ENCODE data around the gene PNLDC1.
"Not testable (repeated sequence)": the region's sequence is repeated elsewhere in the genome, so short reads cannot be mapped to it uniquely, and the experiment has no call there.

PNLDC1 gene

GRCh38 chr6:159788753-159789376, 11.2 kb upstream of the PNLDC1 start:
- DNase-seq = peak; percentile 54

GRCh38 chr6:159789377-159790148, 10.5 kb upstream of the PNLDC1 start, which contains the start of gene TCP1:
Gene TCP1, minus strand, starts transcription at chr6:159789602. Its CDS starts 134 bp downstream, at chr6:159789468.
- DNase-seq = peak; percentile 100

GRCh38 chr6:159790149-159790955, 9.7 kb upstream of the PNLDC1 start, which contains the start of gene MRPL18:
Gene MRPL18, plus strand, starts transcription at chr6:159790467. Its CDS starts 121 bp downstream, at chr6:159790588.
- DNase-seq = peak; percentile 98

GRCh38 chr6:159790956-159791598, 9.0 kb upstream of the PNLDC1 start:
- DNase-seq = peak; percentile 31

- not testable (repeated sequence) for DNase-seq
These were observed 5.1 kb upstream of the PNLDC1 start for GRCh38 chr6:159794976-159795375.

- DNase-seq = no peak
These were observed 2.5 kb upstream of the PNLDC1 start for GRCh38 chr6:159797554-159797953.

- peak; percentile 52 for DNase-seq
These were observed 1.9 kb downstream of the PNLDC1 start for GRCh38 chr6:159801935-159802334.

GRCh38 chr6:159804504-159804903, 4.4 kb downstream of the PNLDC1 start:
- no peak for DNase-seq

- DNase-seq = no peak
These were observed 5.5 kb downstream of the PNLDC1 start for GRCh38 chr6:159805440-159806020.

- DNase-seq = peak; percentile 23
These were observed 6.0 kb downstream of the PNLDC1 start for GRCh38 chr6:159806021-159806458.

GRCh38 chr6:159807150-159807858, 7.2 kb downstream of the PNLDC1 start:
- no peak for DNase-seq

- no peak for DNase-seq
These were observed 8.6 kb downstream of the PNLDC1 start for GRCh38 chr6:159808647-159809046.

- DNase-seq = no peak
These were observed 9.1 kb downstream of the PNLDC1 start for GRCh38 chr6:159809149-159809548.

- DNase-seq = no peak
These were observed 13.7 kb downstream of the PNLDC1 start for GRCh38 chr6:159813781-159814180.

GRCh38 chr6:159815410-159815809, 15.3 kb downstream of the PNLDC1 start:
- DNase-seq = no peak

- DNase-seq = peak; percentile 53
These were observed 16.7 kb downstream of the PNLDC1 start for GRCh38 chr6:159816775-159817174.

GRCh38 chr6:159817951-159818739, 18.1 kb downstream of the PNLDC1 start:
- no peak for DNase-seq

GRCh38 chr6:159819098-159819497, 19.0 kb downstream of the PNLDC1 start:
- DNase-seq = no peak

- DNase-seq = peak; percentile 44
These were observed 20.0 kb downstream of the PNLDC1 start for GRCh38 chr6:159819932-159820640.

- peak; percentile 25 for DNase-seq
These were observed 21.0 kb downstream of the PNLDC1 start for GRCh38 chr6:159821122-159821521.

All from hematopoietic multipotent progenitor cell treated with erythropoietin and hydrocortisone succinate and interleukin-3 and kit ligand, for 6 days (in vitro differentiated cells).